ENCODE results near the gene OR1D5. TPM values are rescaled to one million over a fixed set of nuclear protein-coding genes. Genes with fewer than 3 reads are reported as not detected.

OR1D5 gene
- total RNA-seq, 1 experiment from 2014 or later: not detected

GRCh38 chr17:3012926-3013581 is 50.4 kb downstream of the OR1D5 start:
- DNase-seq (ENCODE audit: low read depth): peak; percentile 39
- in situ Hi-C loops (cut with HindIII; ENCODE audit: low pct_unique_long_range_greater_than_20kb, low sequenced_read_pairs): no loop called here

Other genes starting within 250 kb of the OR1D5 start
- gene OR1D2, start 40.8 kb upstream of the OR1D5 start, total RNA-seq (2014; rRNA removed; shearing (Covaris generic); ENCODE audit: low replicate concordance): not detected in 2 replicates
- not detected in 2 replicates for gene OR1G1, start 63.9 kb upstream of the OR1D5 start, total RNA-seq (2014; rRNA removed; shearing (Covaris generic); ENCODE audit: low replicate concordance)
- gene OR1A2, start 133.9 kb upstream of the OR1D5 start, total RNA-seq (2014; rRNA removed; shearing (Covaris generic); ENCODE audit: low replicate concordance): not detected in 2 replicates
- not detected in 2 replicates for gene OR1A1, start 144.1 kb upstream of the OR1D5 start, total RNA-seq (2014; rRNA removed; shearing (Covaris generic); ENCODE audit: low replicate concordance)
- gene OR3A1, start 234.8 kb upstream of the OR1D5 start, total RNA-seq (2014; rRNA removed; shearing (Covaris generic); ENCODE audit: low replicate concordance): not detected in 2 replicates